Measurements from ENCODE around the gene ADARB2. TPM values are rescaled to one million over a fixed set of nuclear protein-coding genes. Genes with fewer than 3 reads are reported as not detected.

Gene ADARB2
- total RNA-seq, 3 donors from 2014 or later = 0.31 to 4.2 TPM; not detected in 1

GRCh38 chr10:1324903-1325302 is 412.4 kb downstream of the ADARB2 start:
- H3K4me3 ChIP-seq = no peak overlapping the region
- no peak for ATAC-seq
- H3K36me3 ChIP-seq (ENCODE audit: low read depth) = no peaks in the 10 kb centered on the region
- no peaks in the 10 kb centered on the region for H3K9me3 ChIP-seq
- intact Hi-C loops (cut with DNase I, micrococcal nuclease) = no loop called here
- TF ChIP-seq, protein P1, sequence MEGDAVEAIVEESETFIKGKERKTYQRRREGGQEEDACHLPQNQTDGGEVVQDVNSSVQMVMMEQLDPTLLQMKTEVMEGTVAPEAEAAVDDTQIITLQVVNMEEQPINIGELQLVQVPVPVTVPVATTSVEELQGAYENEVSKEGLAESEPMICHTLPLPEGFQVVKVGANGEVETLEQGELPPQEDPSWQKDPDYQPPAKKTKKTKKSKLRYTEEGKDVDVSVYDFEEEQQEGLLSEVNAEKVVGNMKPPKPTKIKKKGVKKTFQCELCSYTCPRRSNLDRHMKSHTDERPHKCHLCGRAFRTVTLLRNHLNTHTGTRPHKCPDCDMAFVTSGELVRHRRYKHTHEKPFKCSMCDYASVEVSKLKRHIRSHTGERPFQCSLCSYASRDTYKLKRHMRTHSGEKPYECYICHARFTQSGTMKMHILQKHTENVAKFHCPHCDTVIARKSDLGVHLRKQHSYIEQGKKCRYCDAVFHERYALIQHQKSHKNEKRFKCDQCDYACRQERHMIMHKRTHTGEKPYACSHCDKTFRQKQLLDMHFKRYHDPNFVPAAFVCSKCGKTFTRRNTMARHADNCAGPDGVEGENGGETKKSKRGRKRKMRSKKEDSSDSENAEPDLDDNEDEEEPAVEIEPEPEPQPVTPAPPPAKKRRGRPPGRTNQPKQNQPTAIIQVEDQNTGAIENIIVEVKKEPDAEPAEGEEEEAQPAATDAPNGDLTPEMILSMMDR (IDR thresholded peaks at IDR 0.05) = no peak
- no peaks in the 10 kb centered on the region for H3K4me1 ChIP-seq (ENCODE audit: low read depth)
- DNase-seq = no peak

GRCh38 chr10:1323951-1324350 is 413.4 kb downstream of the ADARB2 start:
- TF ChIP-seq, protein P1 (IDR thresholded peaks at IDR 0.05) = no peak
- H3K4me1 ChIP-seq (ENCODE audit: low read depth) = no peaks in the 10 kb centered on the region
- H3K9me3 ChIP-seq = no peaks in the 10 kb centered on the region
- intact Hi-C loops (cut with DNase I, micrococcal nuclease) = no loop called here
- ATAC-seq = no peak
- no peaks in the 10 kb centered on the region for H3K36me3 ChIP-seq (ENCODE audit: low read depth)
- no peak overlapping the region for H3K4me3 ChIP-seq
- DNase-seq = no peak

DNA sequence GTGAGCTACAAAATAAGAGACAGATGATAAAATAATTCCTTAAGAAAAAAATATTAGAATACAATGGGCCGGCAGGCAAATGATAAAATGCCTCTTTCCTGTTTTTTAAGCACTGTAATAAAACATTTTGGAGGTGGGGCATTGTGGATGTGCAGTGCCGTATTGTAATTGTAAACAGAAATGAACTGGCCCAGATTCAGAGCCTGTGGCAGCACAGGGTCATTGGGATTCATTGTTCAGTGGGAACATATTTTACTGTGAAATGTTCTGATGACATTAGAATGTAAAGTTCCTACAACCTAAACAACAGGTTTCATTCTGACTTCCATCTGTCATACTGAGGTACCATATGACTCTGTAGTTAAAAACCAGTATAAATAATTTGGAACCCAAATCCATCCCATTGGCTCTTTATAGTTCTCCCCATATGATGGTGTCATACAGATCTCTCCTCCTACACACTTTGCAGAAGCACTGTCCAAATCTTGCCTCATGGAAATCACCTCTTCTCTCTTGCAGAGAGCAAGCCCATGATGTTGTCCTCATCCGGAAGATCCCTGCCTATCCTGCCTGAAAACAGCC is 416.5 kb downstream of the ADARB2 start:
- TF ChIP-seq, protein P1 (IDR thresholded peaks at IDR 0.05) = no peak

GRCh38 chr10:1316809-1317143 is 420.5 kb downstream of the ADARB2 start:
- ATAC-seq (no peak), DNase-seq (no peak)
- Histone ChIP-seq H3K4me1 (ENCODE audit: low read depth) (no peaks in the 10 kb centered on the region), H3K9me3 (no peaks in the 10 kb centered on the region), H3K4me3 (no peak overlapping the region), H3K36me3 (ENCODE audit: low read depth) (no peaks in the 10 kb centered on the region)
- TF ChIP-seq, protein P1 (IDR thresholded peaks at IDR 0.05) = no peak
- intact Hi-C loops (cut with DNase I, micrococcal nuclease) = no loop called here

More for the DNA sequence above, 416.5 kb downstream of the ADARB2 start:
- no peak overlapping the region for H3K4me3 ChIP-seq
- no peaks in the 10 kb centered on the region for H3K9me3 ChIP-seq
- H3K4me1 ChIP-seq (ENCODE audit: low read depth) = no peaks in the 10 kb centered on the region
- DNase-seq = no peak
- H3K36me3 ChIP-seq (ENCODE audit: low read depth) = no peaks in the 10 kb centered on the region
- intact Hi-C loops (cut with DNase I, micrococcal nuclease) = no loop called here
- ATAC-seq = no peak

DNA sequence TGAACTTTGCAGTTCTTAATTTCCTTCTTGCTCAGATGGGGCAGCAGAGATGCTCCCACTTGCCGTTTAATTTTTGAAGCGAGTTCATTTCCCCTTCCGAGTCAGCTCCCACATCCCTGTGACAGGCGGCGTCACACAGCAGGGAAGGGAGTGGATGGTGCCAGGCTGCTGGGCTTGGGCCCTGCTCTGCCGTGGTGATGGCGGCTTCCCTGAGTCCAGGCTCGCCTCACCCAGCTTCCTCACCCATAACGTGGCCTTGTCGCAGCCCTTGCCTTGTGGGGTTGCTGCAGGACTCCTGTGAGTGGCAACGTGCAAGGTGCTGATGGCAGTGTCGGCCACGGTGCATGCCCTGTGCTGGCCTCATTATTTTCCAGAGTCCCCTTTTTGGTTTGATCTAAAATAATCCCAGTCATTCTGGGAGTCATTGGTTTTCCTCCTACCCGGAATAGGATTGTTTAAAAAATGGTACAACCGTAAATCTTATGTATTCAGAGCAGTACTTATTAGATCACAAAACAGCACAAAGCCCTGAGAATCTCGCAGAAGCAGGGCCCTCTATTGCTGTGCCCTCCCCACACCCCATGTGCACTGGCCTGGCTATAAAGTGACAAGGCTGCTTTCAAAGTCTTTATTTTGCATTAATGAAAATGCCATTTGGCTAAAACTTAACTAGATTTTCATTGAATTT is 421.1 kb downstream of the ADARB2 start:
- Histone ChIP-seq H3K4me1 (ENCODE audit: low read depth) (no peaks in the 10 kb centered on the region), H3K4me3 (no peak overlapping the region), H3K36me3 (ENCODE audit: low read depth) (no peaks in the 10 kb centered on the region), H3K9me3 (no peaks in the 10 kb centered on the region)
- intact Hi-C loops (cut with DNase I, micrococcal nuclease) = no loop called here
- DNase-seq (no peak), ATAC-seq (no peak)
- TF ChIP-seq, protein P1 (IDR thresholded peaks at IDR 0.05) = no peak
